ENCODE results near the gene NOXRED1.
"Not testable (repeated sequence)": the region's sequence is repeated elsewhere in the genome, so short reads cannot be mapped to it uniquely, and the experiment has no call there.

Gene NOXRED1

GRCh38 chr14:77421201-77421600, 2.1 kb downstream of the NOXRED1 start:
- H3K79me2 ChIP-seq (ENCODE audit: insufficient read depth, low read depth): no peaks in the 10 kb centered on the region
- TF ChIP-seq CTCF (conservative IDR thresholded peaks at IDR 0.05; ENCODE audit: low read depth, low read length): no peak
- no peak overlapping the region for H3K4me3 ChIP-seq (IDR thresholded peaks at IDR 0.05; ENCODE audit: insufficient read depth, low read depth, low read length)
- H3K27me3 ChIP-seq (ENCODE audit: insufficient read depth, low read depth): no peaks in the 10 kb centered on the region
- H2AFZ ChIP-seq (ENCODE audit: low read depth): no peak overlapping the region
- H3K27ac ChIP-seq: no peak overlapping the region
- H3K36me3 ChIP-seq (ENCODE audit: insufficient read depth): no peaks in the 10 kb centered on the region
- no peak overlapping the region for H3K9ac ChIP-seq
- H4K20me1 ChIP-seq (ENCODE audit: insufficient read depth): no peaks in the 10 kb centered on the region
- no peaks in the 10 kb centered on the region for H3K4me1 ChIP-seq (ENCODE audit: low read depth, poor library complexity, severe bottlenecking)
- no peak overlapping the region for H3K4me2 ChIP-seq

GRCh38 chr14:77416836-77417235, 6.5 kb downstream of the NOXRED1 start:
- Histone ChIP-seq H2AFZ (ENCODE audit: low read depth) (no peak overlapping the region), H3K9ac (no peak overlapping the region), H3K4me2 (no peak overlapping the region), H3K27me3 (ENCODE audit: insufficient read depth, low read depth) (no peaks in the 10 kb centered on the region), H4K20me1 (ENCODE audit: insufficient read depth) (no peaks in the 10 kb centered on the region), H3K27ac (no peak overlapping the region), H3K4me1 (ENCODE audit: low read depth, poor library complexity, severe bottlenecking) (no peaks in the 10 kb centered on the region), H3K79me2 (ENCODE audit: insufficient read depth, low read depth) (no peaks in the 10 kb centered on the region), H3K4me3 (IDR thresholded peaks at IDR 0.05; ENCODE audit: insufficient read depth, low read depth, low read length) (no peak overlapping the region), H3K36me3 (ENCODE audit: insufficient read depth) (no peaks in the 10 kb centered on the region)
- TF ChIP-seq CTCF (conservative IDR thresholded peaks at IDR 0.05; ENCODE audit: low read depth, low read length): no peak

- not testable (repeated sequence) for H3K9ac ChIP-seq; H3K79me2 ChIP-seq (ENCODE audit: insufficient read depth, low read depth); H3K4me2 ChIP-seq; H3K36me3 ChIP-seq (ENCODE audit: insufficient read depth); H3K27ac ChIP-seq; H3K27me3 ChIP-seq (ENCODE audit: insufficient read depth, low read depth); H3K4me1 ChIP-seq (ENCODE audit: low read depth, poor library complexity, severe bottlenecking); H3K4me3 ChIP-seq (IDR thresholded peaks at IDR 0.05; ENCODE audit: insufficient read depth, low read depth, low read length); H2AFZ ChIP-seq (ENCODE audit: low read depth); H4K20me1 ChIP-seq (ENCODE audit: insufficient read depth)
These were observed 7.2 kb downstream of the NOXRED1 start for GRCh38 chr14:77416098-77416497.

- H3K27ac ChIP-seq; H3K4me3 ChIP-seq (IDR thresholded peaks at IDR 0.05; ENCODE audit: insufficient read depth, low read depth, low read length); H3K4me2 ChIP-seq: not testable (repeated sequence)
These were observed 7.8 kb downstream of the NOXRED1 start for GRCh38 chr14:77415403-77416030.

GRCh38 chr14:77409131-77409533, 14.2 kb downstream of the NOXRED1 start:
- Histone ChIP-seq H4K20me1 (ENCODE audit: insufficient read depth) (no peaks in the 10 kb centered on the region), H3K4me2 (no peak overlapping the region), H3K4me3 (IDR thresholded peaks at IDR 0.05; ENCODE audit: insufficient read depth, low read depth, low read length) (no peak overlapping the region), H3K36me3 (ENCODE audit: insufficient read depth) (no peaks in the 10 kb centered on the region), H3K27ac (no peak overlapping the region), H2AFZ (ENCODE audit: low read depth) (no peak overlapping the region), H3K4me1 (ENCODE audit: low read depth, poor library complexity, severe bottlenecking) (no peaks in the 10 kb centered on the region), H3K9ac (no peak overlapping the region), H3K79me2 (ENCODE audit: insufficient read depth, low read depth) (no peaks in the 10 kb centered on the region), H3K27me3 (ENCODE audit: insufficient read depth, low read depth) (no peaks in the 10 kb centered on the region)
- TF ChIP-seq CTCF (conservative IDR thresholded peaks at IDR 0.05; ENCODE audit: low read depth, low read length): no peak

More at GRCh38 chr14:77415403-77416030, 7.8 kb downstream of the NOXRED1 start:
- not testable (repeated sequence) for H2AFZ ChIP-seq (ENCODE audit: low read depth); H3K36me3 ChIP-seq (ENCODE audit: insufficient read depth); H3K9ac ChIP-seq; H3K27me3 ChIP-seq (ENCODE audit: insufficient read depth, low read depth); H4K20me1 ChIP-seq (ENCODE audit: insufficient read depth); H3K79me2 ChIP-seq (ENCODE audit: insufficient read depth, low read depth); H3K4me1 ChIP-seq (ENCODE audit: low read depth, poor library complexity, severe bottlenecking)

Measured in KMS-11 (cell line).